Measurements from ENCODE around the gene PIK3CB.
"Not testable (repeated sequence)": the region's sequence is repeated elsewhere in the genome, so short reads cannot be mapped to it uniquely, and the experiment has no call there.

The PIK3CB gene

DNA sequence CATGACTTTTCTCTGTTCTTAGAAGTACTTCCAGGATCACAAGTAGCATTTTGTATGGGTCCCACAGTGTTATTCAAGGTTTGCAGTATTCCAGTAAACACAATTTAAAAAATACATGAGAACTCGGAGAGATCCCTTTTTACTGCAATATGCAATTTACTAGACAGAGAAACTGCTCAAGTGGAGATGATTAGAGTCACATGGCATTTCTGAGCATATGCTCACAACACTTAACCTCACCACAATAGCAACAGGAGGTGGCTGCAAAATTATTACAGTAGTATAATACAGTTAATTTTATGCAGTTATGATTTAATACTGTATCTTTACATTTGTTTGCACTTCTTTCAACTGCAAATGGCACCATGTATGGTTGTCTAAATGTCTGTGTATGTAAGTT, 87.5 kb downstream of the PIK3CB start:
- no peak for DNase-seq (ENCODE audit: low read depth)

DNA sequence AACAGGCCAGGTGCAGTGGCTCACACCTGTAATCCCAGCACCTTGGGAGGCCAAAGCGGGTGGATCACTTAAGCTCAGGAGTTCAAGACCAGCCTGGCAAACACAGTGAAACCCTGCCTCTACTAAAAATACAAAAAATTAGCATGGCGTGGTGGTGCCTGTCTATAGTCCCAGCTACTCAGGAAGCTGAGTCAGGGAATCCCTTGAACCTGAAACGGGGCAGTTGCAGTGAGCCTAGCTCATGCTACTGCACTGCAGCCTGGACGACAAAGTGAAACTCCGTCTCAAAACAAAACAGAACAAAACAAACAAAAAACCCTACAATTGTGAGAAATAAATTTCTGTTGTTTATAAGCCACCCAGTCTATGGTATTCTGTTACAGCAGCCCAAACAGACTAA, 94.7 kb downstream of the PIK3CB start:
- no peak for DNase-seq (ENCODE audit: low read depth)

DNA sequence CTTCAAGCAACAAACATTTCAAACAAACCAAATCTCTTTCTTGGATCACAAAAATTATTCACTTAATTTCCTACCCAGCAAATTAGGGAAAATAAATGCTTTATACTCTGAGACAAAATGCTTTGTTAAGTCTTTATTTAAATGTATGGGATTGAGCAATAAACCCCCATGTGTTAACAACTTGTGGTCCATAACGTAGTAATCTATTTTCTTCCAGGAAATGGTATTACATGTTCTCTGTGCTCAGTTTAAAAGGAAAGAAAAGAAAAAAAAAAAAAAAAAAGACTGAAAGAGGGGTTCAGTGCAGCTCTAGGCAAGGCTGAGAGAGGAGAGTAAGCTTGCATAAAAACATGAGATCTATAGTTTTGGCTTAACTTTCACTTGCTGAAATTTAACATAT, 102.3 kb downstream of the PIK3CB start:
- no peak for DNase-seq (ENCODE audit: low read depth)

DNA sequence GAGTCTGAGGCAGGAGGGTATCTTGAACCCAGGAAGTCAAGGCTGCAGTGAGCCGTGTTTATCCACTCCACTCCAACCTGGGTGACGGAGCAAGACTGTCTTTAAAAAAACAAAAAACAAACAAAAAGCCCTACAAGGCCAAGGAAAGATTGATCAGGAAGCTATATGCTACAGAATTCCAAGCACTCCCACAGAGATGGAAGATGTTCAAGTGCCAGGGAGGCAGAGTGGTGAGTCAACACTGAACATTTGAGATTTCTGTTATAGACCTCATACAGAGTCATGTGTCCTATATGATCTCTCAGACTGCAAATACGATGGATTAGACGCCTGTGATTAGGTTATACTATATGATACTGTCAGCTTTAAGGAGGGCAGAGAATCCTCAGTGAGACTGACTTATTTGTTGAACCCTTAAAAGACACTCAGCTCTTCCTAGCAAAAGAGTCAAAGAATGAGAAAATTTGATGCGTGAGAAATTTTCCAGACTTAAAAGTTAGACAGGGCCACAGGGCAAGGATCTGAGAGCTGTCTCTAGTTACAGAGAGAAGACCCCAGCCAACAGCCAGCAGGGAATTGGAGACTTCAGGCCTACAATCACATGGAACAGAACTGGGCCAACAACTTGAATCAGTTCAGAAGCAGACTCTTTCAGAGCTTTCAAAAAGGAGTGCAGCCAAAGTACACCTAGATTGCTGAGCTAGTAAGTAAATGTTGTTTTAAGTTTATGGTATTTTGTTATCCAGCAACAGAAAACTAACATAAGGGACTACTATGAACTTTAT, 107.6 kb downstream of the PIK3CB start:
- no peak for DNase-seq (ENCODE audit: low read depth)

DNA sequence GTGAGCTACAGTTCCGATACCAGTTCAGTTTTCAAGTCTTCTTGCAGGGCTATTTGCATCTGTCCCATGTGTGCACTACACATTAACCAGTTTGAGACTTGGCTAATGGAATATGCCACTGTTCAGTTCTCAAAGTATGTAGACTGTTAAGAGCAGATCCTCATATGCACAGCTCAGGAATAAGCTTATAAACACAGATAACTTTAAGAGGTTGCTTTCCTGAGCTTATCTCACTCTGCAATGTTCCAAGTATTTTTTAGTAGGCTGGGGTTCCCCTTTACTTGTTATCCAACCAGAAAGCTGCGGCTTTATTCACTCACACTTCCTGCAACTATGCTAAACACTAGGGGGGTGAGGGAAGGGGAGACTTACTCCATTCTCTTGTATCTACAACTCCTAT, 108.7 kb downstream of the PIK3CB start:
- DNase-seq (ENCODE audit: low read depth): not testable (repeated sequence)

DNA sequence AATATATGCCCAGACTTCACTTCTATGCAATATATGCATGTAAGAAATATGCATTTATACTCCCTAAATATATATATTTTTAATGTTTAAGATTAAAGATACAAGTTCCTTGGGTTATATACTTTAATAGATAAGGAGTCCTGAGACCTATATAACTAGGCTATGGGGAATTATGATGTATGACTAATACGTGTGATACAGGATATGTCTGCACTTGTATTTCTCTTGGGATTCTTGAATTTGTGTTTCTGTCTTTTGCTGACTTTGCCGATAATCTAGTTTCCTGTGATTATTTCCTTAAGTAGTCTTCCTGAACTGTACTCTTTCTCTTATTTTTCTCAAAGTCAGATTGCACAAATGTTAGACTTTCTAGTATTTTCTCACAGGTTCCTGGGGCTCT, 109.6 kb downstream of the PIK3CB start:
- DNase-seq (ENCODE audit: low read depth): no peak

DNA sequence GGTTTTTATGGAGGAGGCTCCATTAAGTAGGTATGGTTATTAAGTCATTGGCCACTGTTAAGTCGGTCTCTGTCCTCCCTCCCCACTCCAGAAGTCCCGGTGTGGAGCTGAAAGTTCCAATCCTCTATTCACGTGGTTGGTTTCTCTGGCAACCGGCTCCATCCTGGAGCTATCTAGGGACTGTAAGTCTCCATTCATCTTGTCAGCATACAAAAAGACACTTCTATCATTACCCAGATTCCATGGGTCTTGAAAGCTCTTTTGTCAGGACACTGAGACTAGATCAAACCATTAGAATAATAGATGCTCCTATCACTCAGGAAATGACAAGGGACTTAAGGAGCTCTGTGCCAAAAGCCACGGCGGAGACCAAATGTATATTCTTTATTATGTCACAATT, 110.3 kb downstream of the PIK3CB start:
- DNase-seq (ENCODE audit: low read depth): no peak

DNA sequence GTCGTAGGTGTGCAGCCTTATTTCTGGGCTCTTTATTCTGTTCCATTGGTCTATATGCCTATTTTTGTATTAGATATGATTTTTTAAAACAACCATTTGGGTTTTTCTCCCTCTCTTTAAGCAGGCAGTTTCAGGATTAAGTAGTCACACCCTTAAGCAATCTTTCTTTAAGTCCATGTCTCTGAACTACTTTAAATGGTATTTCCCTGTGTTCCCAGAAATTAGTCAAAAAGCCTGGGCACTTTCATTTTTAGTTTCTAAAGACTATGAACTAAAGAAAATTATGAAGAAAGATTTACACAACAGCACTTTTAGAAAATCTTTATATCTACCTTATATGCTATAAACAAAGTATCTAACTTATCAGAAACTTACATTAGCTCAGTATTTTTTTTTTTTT, 115.9 kb downstream of the PIK3CB start:
- no peak for DNase-seq (ENCODE audit: low read depth)

DNA sequence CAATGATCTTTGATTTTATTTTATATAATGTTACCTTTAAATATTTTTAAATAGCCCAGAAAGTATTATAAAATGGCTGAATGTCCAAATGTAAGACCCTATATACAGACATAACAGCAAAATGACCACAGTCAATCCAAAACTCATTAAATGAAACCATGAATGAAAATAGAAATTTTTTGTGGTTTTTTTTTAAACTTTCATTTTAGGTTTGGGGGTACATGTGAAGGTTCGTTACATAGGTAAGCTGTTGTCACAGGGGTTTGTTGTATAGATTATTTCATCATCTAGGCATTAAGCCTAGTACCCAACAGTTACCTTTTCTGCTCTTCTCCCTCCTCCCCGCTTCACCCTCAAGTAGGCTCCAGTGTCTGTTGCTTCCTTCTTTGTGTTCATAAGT, 117.4 kb downstream of the PIK3CB start:
- no peak for DNase-seq (ENCODE audit: low read depth)

DNA sequence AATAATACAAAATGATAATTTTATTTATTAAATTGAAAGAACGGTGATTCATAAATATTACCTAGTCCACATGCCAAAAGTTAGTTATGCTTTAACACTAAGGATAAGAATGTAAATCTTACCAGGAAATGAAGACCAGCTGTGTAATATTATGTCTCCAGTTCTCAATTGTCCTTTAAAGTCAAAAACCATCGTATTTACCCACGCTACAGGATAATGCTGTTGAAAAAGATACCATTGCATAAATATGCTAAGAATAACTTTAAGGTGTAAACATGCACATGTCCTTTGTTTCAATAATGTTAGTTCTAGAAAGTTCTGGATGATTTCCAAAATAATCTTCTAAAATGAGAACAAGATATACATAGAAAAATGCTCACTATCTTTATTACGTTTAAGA, 122.6 kb downstream of the PIK3CB start:
- no peak for DNase-seq (ENCODE audit: low read depth)

DNA sequence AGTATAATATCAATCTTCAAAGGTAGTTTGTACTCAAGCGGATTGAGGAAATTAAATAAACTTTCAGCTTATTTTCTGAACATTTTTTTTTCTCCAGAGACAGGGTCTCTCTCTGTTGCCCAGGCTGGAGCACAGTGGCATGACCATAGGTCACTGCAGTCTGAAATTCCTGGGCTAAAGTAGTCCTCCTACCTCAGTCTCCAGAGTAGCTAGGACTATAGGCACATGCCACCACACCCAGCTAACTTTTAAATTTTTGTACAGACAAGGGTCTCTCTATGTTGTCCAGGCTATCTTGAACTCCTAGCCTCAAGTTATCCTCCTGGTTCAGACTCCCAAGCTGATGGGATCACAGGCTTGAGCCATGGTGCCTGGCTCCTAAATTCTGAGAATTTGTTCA, 129.1 kb downstream of the PIK3CB start:
- no peak for DNase-seq (ENCODE audit: low read depth)

DNA sequence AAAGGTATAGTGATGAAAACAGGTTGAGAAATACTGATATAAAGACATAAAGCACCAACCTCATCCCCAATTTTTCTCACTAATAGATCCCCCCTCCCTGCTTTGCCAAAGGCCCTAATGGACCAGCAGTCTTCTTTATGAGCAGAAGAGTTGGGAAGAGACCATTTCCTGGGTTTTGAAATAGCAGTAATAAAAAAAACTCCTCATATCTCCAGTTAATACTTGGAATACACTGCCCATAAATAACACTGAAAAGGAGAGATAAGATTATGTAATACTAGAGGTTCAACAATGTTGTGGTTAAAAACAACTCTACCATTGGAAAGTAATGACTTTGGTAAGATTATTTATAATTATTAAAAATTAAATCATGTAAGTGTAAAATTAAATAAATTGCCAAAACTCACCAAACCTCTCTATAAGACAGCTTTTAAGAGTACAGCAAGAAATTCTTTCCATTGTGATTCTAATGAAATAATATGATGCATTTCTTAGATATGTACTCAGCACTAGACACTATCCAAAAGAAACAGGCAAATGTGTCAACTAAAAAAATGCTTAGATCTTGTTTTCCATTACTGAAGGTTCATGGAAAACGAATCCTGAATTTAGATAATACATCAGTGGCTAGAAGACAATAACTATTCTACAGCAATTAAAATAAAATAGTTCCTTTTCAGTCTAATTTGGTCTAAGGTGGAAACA, 137.9 kb downstream of the PIK3CB start:
- DNase-seq (ENCODE audit: low read depth): no peak

DNA sequence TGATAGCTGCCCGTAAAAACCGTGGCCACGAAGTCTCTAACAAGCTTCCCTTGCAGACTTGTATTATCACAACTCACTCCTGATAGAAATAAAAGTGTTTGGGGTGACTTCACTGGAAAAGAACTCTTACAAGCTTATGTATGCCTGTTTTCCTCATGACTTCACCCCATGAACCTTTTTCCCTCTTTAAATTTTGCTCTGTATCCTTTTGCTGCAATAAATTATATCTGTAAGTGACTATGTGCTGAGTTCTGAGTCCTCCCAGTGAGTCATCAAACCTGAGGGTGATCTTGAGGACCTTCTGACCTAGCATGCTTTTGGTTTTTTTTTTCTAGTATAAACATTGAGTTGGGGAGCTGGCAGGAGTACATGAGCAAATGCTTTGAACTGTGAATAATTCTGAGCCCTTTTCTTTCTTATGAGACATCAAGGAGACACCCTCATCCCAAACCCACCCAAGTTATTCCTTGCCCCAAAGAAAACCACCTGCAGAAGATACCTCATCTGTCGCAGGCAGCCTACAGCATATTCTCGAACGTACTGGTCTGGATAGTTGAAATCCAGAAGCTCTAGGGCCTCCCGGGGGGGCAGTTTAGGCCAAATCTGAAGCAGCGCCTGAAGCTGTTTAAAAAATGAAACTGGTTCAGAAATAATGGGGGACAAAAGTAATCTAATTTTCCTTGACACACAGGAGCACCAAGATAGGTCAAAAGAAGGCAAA, 140.3 kb downstream of the PIK3CB start:
- peak; percentile 91 for DNase-seq (ENCODE audit: low read depth)

DNA sequence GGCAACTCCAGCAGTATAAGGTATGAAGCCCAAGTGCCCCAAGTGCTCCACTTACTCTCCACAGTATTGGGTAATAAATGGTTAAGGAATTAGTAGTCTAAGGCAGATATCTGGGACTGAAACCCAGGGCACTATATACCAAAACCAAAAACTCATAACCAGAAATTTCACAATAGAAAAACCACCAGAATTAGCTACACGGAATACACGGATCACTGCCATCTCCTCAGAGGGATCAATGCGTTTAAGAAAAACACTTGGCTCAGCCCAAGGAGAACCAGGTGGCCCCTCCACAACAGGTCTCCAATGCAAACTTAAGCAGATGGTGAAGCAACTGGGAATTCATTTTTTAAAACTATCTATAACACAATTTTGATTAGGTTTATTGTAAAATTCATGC, 142.6 kb downstream of the PIK3CB start:
- DNase-seq (ENCODE audit: low read depth): no peak

DNA sequence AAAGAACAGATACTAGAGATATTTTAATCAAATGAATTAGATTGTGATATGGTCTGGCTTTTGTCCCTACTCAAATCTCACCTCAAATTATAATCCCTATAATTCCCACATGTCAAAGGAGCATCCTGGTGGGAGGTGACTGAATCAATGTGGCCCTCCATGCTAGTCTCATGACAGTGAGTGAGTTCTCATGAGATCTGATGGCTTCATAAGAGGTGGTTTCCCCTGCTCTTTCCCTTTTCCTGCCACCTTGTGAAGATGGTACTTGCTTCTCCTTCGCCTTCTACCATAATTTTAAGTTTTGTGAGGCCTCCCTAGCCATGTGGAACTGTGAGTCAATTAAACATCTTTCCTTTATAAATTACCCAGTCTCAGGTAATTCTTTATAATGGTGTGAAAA, 143.4 kb downstream of the PIK3CB start:
- no peak for DNase-seq (ENCODE audit: low read depth)

DNA sequence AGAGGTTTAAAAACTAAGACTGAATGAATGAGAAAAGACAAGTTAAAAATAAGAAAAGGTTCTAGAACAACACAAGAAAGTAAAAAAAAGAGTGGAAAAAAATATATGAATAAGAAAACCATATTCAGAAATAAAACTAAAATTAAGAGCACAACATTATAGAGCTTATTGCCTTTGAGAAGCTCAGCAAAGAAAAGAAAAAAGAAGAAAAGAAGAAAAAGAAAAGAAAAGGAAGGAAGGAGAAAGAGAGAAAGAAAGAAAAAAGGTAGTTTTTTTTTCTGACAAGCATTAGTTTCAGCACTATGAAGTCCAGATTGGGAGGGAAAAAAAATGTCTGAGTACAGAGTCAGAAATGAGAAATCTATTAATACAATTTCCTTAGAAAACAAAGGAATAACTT, 144.7 kb downstream of the PIK3CB start:
- DNase-seq (ENCODE audit: low read depth): no peak

DNA sequence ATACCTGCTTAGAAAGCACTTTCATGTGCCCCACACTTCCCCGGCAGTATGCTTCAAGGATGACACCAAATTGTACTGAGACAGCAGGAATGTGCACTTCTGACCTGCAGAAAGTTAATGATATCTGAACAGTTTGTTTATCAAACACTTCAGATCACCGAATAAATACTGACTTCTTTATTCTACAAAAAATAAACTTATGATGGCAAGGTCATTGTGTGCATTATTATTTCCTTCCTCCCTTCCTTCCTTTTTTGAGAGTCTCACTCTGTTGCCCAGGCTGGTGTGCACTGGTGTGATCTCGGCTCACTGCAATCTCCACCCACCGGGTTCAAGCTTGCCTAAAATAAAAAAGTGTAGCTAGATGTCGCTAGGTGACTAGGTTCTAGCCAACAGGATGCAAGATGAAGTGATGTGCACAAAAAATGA, 145.8 kb downstream of the PIK3CB start:
- no peak for DNase-seq (ENCODE audit: low read depth)

DNA sequence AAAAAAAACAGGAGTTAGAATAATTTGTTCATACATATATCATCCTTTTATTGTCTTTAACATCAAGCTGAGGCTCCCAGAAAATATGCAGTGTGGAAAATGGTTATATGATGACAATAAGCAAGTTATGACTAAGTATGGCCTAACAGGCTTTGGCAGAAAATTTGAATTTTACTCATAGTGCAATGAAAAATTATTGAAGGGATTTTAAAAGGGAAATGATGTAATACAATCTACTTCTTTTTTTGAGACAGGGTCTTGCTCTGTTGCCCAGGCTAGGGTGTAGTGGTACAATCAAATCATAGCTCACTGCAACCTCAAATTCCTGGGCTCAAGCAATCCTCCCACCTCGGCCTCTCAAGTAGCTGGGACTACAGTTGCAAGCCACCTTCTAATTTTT, 147.5 kb downstream of the PIK3CB start:
- peak; percentile 54 for DNase-seq (ENCODE audit: low read depth)

DNA sequence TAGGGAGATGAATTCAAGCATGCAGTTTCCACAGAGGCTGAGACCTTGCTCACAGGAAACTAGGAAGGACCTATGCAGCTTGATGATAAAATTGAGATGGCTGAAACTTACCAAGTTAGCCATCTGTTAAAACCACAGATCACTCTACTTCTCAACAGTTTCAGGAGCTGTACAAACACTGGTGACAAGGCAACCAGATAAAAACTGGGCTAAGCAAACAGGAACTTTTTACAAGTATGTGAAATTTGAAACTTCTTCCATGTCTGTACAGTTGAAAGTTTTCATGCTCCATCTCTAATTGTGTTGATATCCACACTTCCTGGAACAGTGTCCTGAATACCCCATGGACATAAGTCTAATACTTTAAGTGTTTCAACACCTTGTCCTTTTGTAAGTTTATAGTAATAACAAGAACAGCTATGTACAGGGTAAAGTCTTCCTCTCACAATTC, 147.9 kb downstream of the PIK3CB start:
- peak; percentile 50 for DNase-seq (ENCODE audit: low read depth)

DNA sequence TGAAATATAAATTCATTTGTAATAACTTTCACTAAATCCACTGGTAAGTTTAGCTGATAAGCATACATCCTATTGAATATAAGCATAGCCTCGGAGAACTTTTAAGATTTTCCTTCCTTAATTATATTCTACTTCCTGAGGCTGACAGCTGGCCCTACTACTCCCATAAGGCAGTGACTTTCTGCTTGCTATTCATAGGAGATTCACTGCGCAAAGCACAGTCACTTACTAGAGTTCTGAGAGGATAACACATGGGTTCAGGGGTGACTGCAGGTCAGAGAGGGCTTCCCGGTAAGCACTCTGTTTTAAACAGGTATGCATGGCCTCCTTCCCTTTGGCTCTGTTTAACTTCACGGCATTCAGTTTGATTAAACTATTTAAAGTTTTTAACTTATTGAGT, 150.3 kb downstream of the PIK3CB start:
- no peak for DNase-seq (ENCODE audit: low read depth)

DNA sequence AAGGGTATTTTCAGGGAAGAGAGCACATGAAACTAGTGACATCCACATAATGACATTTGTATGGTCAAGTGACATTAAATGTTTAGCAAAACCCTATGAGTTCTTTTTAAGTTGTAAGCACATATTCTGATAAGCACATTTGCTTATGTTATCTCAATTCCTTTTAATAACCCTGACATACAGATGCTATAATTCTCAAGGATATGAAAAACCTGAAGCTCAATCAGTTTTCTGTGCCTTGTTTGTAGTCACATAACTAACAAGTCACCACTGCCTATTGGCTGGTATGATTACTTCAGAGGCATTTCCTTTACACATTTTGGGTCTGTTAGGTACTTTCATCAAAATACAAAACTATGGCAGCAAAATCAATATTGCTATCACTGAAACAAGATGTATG, 152.1 kb downstream of the PIK3CB start:
- no peak for DNase-seq (ENCODE audit: low read depth)

DNA sequence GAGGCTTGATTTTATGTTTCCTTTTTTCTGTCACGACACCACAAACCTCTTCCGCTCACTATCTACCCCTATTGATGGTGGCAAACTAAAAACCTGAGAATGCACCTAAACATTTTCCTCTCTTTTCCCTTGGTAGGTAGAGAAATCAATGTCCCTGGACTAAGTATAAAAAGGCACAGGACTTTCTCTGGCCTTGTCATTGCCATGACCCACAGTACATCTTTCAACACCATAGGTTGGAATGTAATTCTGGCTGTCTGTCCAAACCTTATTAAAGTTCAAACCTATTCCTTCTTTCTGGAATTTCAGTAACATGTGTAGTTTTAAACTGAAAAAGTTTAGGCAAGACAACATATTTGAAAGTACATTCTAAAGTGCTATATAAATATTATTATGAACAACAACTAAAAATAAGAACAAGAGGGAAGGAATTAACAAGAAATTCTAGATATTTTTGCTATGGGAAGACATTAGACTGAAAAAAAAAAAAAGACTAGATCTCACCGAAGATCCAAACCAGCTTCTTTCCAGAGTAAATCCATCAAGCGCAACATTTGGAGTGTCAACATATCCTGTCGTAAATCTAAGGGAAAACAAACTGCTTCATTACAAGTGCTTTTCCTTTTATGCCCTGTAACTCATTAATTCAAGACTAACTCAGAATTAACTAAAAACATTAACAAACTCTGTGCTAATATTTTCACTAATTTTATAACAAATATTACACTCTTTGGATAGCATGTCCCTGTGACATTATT, 153.1 kb downstream of the PIK3CB start:
- DNase-seq (ENCODE audit: low read depth): no peak
